ENCODE results near the gene ZBTB4. TPM values are rescaled to one million over a fixed set of nuclear protein-coding genes. Genes with fewer than 3 reads are reported as not detected.
"Not testable (repeated sequence)": the region's sequence is repeated elsewhere in the genome, so short reads cannot be mapped to it uniquely, and the experiment has no call there.

The ZBTB4 gene
- total RNA-seq, 1 donor = 45.5 TPM

GRCh38 chr17:7471729-7472128 lies 7.7 kb downstream of the ZBTB4 start:
- no peak overlapping the region for H3K4me3 ChIP-seq (ENCODE audit: low read depth, low read length)
- TF ChIP-seq CTCF (IDR thresholded peaks at IDR 0.05; ENCODE audit: insufficient read depth, low read length) = no peak
- no peak for DNase-seq (ENCODE audit: low read depth)

- not testable (repeated sequence) for DNase-seq (ENCODE audit: low read depth); H3K4me3 ChIP-seq (ENCODE audit: low read depth, low read length)
Measured at GRCh38 chr17:7470457-7470973, 8.9 kb downstream of the ZBTB4 start.

- DNase-seq (ENCODE audit: low read depth); H3K4me3 ChIP-seq (ENCODE audit: low read depth, low read length): not testable (repeated sequence)
Measured at GRCh38 chr17:7469843-7470242, 9.6 kb downstream of the ZBTB4 start.

GRCh38 chr17:7468804-7469389 lies 10.5 kb downstream of the ZBTB4 start:
- DNase-seq (ENCODE audit: low read depth) = no peak
- TF ChIP-seq CTCF (IDR thresholded peaks at IDR 0.05; ENCODE audit: insufficient read depth, low read length) = no peak
- H3K4me3 ChIP-seq (ENCODE audit: low read depth, low read length) = no peak overlapping the region

GRCh38 chr17:7468290-7468689 lies 11.1 kb downstream of the ZBTB4 start:
- no peak overlapping the region for H3K4me3 ChIP-seq (ENCODE audit: low read depth, low read length)
- DNase-seq (ENCODE audit: low read depth) = no peak
- no peak for TF ChIP-seq CTCF (IDR thresholded peaks at IDR 0.05; ENCODE audit: insufficient read depth, low read length)

GRCh38 chr17:7467498-7467897 lies 11.9 kb downstream of the ZBTB4 start:
- H3K4me3 ChIP-seq (ENCODE audit: low read depth, low read length) = no peak overlapping the region
- no peak for DNase-seq (ENCODE audit: low read depth)
- no peak for TF ChIP-seq CTCF (IDR thresholded peaks at IDR 0.05; ENCODE audit: insufficient read depth, low read length)

- H3K4me3 ChIP-seq (ENCODE audit: low read depth, low read length) = no peak overlapping the region
- TF ChIP-seq CTCF (IDR thresholded peaks at IDR 0.05; ENCODE audit: insufficient read depth, low read length) = no peak
- peak; percentile 71 for DNase-seq (ENCODE audit: low read depth)
Measured at GRCh38 chr17:7466639-7467341, 12.6 kb downstream of the ZBTB4 start.

- H3K4me3 ChIP-seq (ENCODE audit: low read depth, low read length) = no peak overlapping the region
- no peak for DNase-seq (ENCODE audit: low read depth)
- TF ChIP-seq CTCF (IDR thresholded peaks at IDR 0.05; ENCODE audit: insufficient read depth, low read length) = no peak
Measured at GRCh38 chr17:7466318-7466638, 13.2 kb downstream of the ZBTB4 start.

Data from fibroblast of the aortic adventitia (primary cell).